22Rv1 (cell line): ENCODE data around the gene KRTAP10-9.
"Not testable (repeated sequence)": the region's sequence is repeated elsewhere in the genome, so short reads cannot be mapped to it uniquely, and the experiment has no call there.

ENCODE experiments used
- CTCF ChIP-seq: fragments of 450-650 bp; IDR thresholded peaks from 2 replicates; pipeline ENCODE4 v1.5.1; 2017; ENCODE audit warnings: mild to moderate bottlenecking
- ZFX ChIP-seq: fragments of 450-650 bp; IDR thresholded peaks from 2 replicates; pipeline ENCODE4 v1.6.1; 2017; ENCODE audit warnings: antibody characterized with exemption, borderline replicate concordance

- TF ChIP-seq CTCF, ZFX: not testable (repeated sequence)
Measured at GRCh38 chr21:44638506-44639330, 11.8 kb downstream of the KRTAP10-9 start.
